Left lung (tissue), 10 donors: ENCODE measurements around the gene HOMER2. TPM values are rescaled to one million over a fixed set of nuclear protein-coding genes. Genes with fewer than 3 reads are reported as not detected.

Experiments
- ATAC-seq: fragments of 200-7000 bp; cut with Tn5 transposase; one replicate; pipeline ENCODE4 v1.9.1; 2020; ENCODE audit warnings: moderate library complexity
- DNase-seq, 4 donors: peaks; one replicate each; pipeline ENCODE4 v3.0.0-alpha.2; 2013 to 2020
- H3K27ac ChIP-seq, 2 donors: fragments of 200-600 bp; sonication (generic) in 1 of 2; one replicate each; pipeline versions ENCODE4 v1.5.0 to v1.8.0; 2020 to 2021
- H3K27me3 ChIP-seq, 2 donors: fragments of 200-600 bp; sonication (generic) in 1 of 2; one replicate each; pipeline versions ENCODE4 v1.5.0 to v1.8.0; 2020 to 2021
- H3K36me3 ChIP-seq, 2 donors: fragments of 200-600 bp; sonication (generic) in 1 of 2; one replicate each; pipeline versions ENCODE4 v1.5.0 to v1.8.0; 2020 to 2021
- H3K4me1 ChIP-seq, 2 donors: fragments of 200-600 bp; one replicate each; pipeline ENCODE4 v1.8.0; 2021
- H3K4me3 ChIP-seq, 2 donors: fragments of 200-600 bp; sonication (generic) in 1 of 2; one replicate each; pipeline versions ENCODE4 v1.5.0 to v1.8.0; 2020 to 2021; ENCODE audit warnings: mild to moderate bottlenecking in 1 of 2
- H3K9me3 ChIP-seq, 2 donors: fragments of 200-600 bp; sonication (generic) in 1 of 2; one replicate each; pipeline versions ENCODE4 v1.5.0 to v1.8.0; 2020 to 2021
- intact Hi-C, 2 donors: fragments of 100-400 bp; cut with DNase I; formaldehyde crosslinking; loops; one replicate each; pipeline versions ENCODE4 v1.11.2 to v1.14.2; 2022
- polyA plus RNA-seq, 6 donors: library from polyadenylated mRNA; unstranded; fragments of 120-200 nt; gene quantifications; one replicate each; pipeline ENCODE4 v1.2.1, GENCODE V29; 2013; ENCODE audit not compliant: insufficient read length in 6 of 6
- total RNA-seq, 2 donors: library from RNA; stranded (reverse); fragmentation: NEBNext Ultra II Directional; extraction: Animal tissue kit (Norgen Biotek cat#: 25700); gene quantifications; one replicate each; pipeline ENCODE4 v1.2.1, GENCODE V29; 2021
- TF ChIP-seq, protein P1 (sequence below), 2 donors: fragments of 200-600 bp; sonication (generic) in 1 of 2; IDR thresholded peaks; one replicate each; pipeline versions ENCODE4 v1.5.0 to v1.8.0; 2021; ENCODE audit warnings: antibody characterized with exemption in 2 of 2
- donor health status: DM: no; HTN: yes; CAD: no.
- donor health status: DM: no; HTN: no; CAD: no.

Gene HOMER2
- total and polyA plus RNA-seq, 8 donors = 17.3 to 22.4 (median 19.0) TPM

DNA sequence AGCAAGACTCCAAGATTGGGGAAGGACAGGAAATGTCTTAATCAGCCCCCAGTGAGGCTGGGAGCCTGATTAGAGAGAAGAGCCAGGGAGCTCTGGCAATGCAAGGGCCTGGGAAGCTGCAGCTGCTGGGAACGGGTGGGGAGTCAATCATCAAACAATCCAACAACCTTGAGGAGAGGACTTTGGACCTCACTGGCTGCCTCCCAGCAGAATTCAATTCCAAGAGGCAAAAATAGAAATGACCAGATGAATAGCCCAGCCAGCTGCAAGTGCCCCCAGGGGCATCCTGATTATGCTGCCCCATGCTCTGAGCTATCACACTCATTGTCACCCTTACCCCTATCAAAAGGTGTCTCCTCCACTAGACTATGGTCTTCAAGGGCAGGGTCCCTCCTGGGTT is 6.1 kb upstream of the HOMER2 start:
- Histone ChIP-seq H3K4me3 (no peak overlapping the region), H3K4me1 (no peaks in the 10 kb centered on the region), H3K27ac (no peak overlapping the region), H3K9me3 (no peaks in the 10 kb centered on the region), H3K36me3 (no peaks in the 10 kb centered on the region), H3K27me3 (peaks cover 0 to 5% of the 10 kb centered on the region in 2 donors)
- ATAC-seq = no peak
- intact Hi-C loops = no loop called here
- TF ChIP-seq, protein P1, sequence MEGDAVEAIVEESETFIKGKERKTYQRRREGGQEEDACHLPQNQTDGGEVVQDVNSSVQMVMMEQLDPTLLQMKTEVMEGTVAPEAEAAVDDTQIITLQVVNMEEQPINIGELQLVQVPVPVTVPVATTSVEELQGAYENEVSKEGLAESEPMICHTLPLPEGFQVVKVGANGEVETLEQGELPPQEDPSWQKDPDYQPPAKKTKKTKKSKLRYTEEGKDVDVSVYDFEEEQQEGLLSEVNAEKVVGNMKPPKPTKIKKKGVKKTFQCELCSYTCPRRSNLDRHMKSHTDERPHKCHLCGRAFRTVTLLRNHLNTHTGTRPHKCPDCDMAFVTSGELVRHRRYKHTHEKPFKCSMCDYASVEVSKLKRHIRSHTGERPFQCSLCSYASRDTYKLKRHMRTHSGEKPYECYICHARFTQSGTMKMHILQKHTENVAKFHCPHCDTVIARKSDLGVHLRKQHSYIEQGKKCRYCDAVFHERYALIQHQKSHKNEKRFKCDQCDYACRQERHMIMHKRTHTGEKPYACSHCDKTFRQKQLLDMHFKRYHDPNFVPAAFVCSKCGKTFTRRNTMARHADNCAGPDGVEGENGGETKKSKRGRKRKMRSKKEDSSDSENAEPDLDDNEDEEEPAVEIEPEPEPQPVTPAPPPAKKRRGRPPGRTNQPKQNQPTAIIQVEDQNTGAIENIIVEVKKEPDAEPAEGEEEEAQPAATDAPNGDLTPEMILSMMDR (IDR thresholded peaks at IDR 0.05) = no peak
- no peak for DNase-seq

DNA sequence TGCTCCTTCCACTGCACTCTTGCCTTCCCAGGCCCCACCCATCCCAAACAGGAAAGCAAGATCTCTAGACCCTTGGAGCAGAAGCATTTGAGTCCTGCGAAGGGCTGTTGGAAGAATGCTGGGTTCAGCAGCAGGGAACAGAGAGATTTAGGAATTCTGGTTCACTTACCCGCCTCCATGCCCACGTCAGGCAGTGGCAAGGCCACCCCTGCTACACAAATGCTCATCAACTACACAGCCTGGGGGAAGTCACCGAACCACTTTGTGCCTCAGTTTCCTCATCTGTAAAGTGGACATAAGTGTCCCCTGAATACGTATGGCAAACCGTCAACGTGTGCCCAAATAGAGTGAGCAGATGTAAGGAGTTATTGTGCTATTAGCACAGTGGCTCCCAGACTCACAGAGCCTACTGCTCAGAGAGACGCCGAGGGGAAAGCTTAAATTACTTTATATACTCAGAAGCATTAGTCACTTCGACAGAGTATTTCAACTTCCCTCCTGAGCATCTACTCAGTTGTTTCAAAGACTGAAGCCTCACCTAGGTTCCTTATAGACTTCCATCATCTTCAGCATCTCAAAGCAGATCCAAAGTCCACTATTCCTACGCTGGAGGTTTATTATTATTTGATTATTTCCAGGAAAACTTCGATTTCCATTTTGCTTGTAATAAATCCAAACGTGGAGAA is 905 bp downstream of the HOMER2 start:
- TF ChIP-seq, protein P1 (IDR thresholded peaks at IDR 0.05) = no peak
- Histone ChIP-seq H3K9me3 (no peaks in the 10 kb centered on the region), H3K27ac (no peak overlapping the region), H3K4me3 (peak overlapping the region; percentile 34 to 50), H3K36me3 (no peaks in the 10 kb centered on the region), H3K4me1 (peaks cover 0 to 11% of the 10 kb centered on the region in 2 donors), H3K27me3 (peaks cover 0 to 42% of the 10 kb centered on the region in 2 donors)
- ATAC-seq = peak; percentile 54
- intact Hi-C loops = no loop called here
- DNase-seq = no peak

DNA sequence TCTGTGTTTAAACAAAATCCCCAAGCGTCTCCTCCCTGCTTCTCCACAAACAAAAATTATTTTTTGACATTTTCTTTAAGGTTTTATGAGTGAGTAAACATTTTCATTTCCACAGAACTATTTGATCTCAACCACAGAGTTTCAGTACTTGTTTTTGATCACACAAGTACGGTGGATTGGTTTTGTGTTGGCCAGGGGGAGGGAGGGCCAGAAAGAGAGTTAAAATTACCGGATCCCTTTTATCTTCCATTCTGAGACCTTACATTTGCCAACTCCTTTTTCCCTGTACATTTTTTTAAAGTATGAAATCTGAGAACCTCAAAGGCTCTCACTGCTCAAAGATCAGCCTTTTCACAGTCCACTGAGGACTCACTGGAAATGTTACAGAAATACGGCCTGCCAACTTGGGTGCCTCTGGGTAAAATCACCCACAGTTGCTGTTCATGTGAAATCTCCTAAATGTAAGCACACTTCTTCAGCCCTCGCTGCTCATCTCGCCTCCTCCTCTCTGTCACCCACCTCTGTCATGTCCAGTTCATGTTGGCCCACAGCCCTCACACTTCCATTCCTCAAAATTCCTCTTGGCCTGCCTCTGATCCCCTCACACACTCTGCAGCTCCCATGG is 1.7 kb downstream of the HOMER2 start:
- TF ChIP-seq, protein P1 (IDR thresholded peaks at IDR 0.05) = no peak
- ATAC-seq (peak; percentile 43), DNase-seq (peak in 1 of 4 donors; percentile 12)
- Histone ChIP-seq H3K4me3 (no peak overlapping the region), H3K9me3 (no peaks in the 10 kb centered on the region), H3K27me3 (peaks cover 0 to 42% of the 10 kb centered on the region in 2 donors), H3K27ac (no peak overlapping the region), H3K4me1 (peaks cover 0 to 11% of the 10 kb centered on the region in 2 donors), H3K36me3 (no peaks in the 10 kb centered on the region)
- intact Hi-C loops = no loop called here

DNA sequence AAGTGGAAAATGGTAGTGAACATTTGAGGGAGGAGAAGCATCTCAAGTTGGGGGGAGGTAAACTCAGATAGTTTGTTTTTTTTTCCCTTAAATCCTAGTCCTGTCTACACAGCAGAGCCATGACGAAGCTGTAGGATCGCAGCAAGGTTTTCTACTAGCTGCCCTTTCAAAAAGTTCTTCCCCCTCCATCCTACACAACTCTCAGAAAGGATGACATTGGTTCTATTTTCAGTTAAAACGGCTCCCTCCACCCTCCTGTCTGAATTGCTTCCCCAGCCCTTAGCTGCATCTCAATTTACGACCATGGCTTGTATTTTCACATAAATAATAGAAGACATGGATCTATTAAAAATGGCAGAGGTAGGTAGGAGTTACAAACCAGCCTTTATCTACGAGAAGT is 2.2 kb downstream of the HOMER2 start:
- intact Hi-C loops = no loop called here
- ATAC-seq (no peak), DNase-seq (no peak)
- H3K9me3 ChIP-seq = no peaks in the 10 kb centered on the region
- TF ChIP-seq, protein P1 (IDR thresholded peaks at IDR 0.05) = no peak
- peaks cover 0 to 11% of the 10 kb centered on the region in 2 donors for H3K4me1 ChIP-seq
- H3K36me3 ChIP-seq = no peaks in the 10 kb centered on the region
- no peak overlapping the region for H3K4me3 ChIP-seq
- H3K27me3 ChIP-seq = peaks cover 0 to 42% of the 10 kb centered on the region in 2 donors
- H3K27ac ChIP-seq = no peak overlapping the region

DNA sequence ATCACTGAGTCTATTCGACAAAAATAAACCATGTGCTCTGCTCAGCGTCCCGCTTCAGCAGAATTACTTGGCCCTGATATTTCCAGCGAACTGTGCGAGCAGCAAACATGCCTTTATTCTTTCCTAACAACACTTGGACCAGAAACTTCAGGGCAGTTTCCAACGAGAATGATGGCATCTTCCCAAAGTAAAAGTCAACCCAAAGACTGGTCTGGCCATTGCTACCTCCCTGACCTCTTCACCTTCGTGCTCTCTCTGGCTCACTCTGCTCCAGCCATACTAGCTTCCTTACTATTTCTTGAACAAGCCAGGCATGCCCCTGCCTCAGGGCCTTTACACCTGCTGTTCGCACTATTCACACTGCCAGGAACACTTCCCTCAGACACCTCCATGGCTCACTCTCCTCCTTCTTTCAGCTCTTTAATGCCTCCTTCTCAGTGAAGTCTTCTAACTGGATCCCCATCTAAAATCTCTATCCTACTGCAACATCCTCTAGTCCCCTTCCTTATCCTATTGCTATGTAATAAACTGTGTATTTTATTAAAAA is 6.3 kb downstream of the HOMER2 start:
- H3K36me3 ChIP-seq = no peaks in the 10 kb centered on the region
- intact Hi-C loops = no loop called here
- no peaks in the 10 kb centered on the region for H3K9me3 ChIP-seq
- ATAC-seq = no peak
- no peak overlapping the region for H3K4me3 ChIP-seq
- no peak overlapping the region for H3K27ac ChIP-seq
- H3K4me1 ChIP-seq = peaks cover 0 to 1% of the 10 kb centered on the region in 2 donors
- peaks cover 0 to 15% of the 10 kb centered on the region in 2 donors for H3K27me3 ChIP-seq
- TF ChIP-seq, protein P1 (IDR thresholded peaks at IDR 0.05) = no peak
- no peak for DNase-seq
